B cell (primary cell): ENCODE data around the gene CKS2. TPM values are rescaled to one million over a fixed set of nuclear protein-coding genes. Genes with fewer than 3 reads are reported as not detected.

Experiments used
- ATAC-seq: fragments of 200-7000 bp; cut with Tn5 transposase; one replicate; pipeline ENCODE4 v1.10.0; 2021; ENCODE audit warnings: low read depth, mild to moderate bottlenecking, moderate number of reproducible peaks, moderate library complexity
- CTCF ChIA-PET: fragments of 350-600 bp; sonication (Branson Sonifier 250); formaldehyde crosslinking; loops from one replicate; lab custom pipeline; 2021; ENCODE audit warnings: antibody characterized with exemption, inconsistent platforms; lab: Charles Lee
- POLR2A ChIA-PET: fragments of 350-600 bp; sonication (Branson Sonifier 250); formaldehyde crosslinking; loops from one replicate; lab custom pipeline; 2021; ENCODE audit warnings: antibody characterized with exemption; lab: Charles Lee
- DNase-seq: peaks from one replicate; pipeline ENCODE4 v3.0.0; 2013
- H2AFZ ChIP-seq: 2 replicates; pipeline ENCODE4 v1.6.1; 2012; ENCODE audit warnings: mild to moderate bottlenecking, low read depth, low read length; ENCODE audit not compliant: insufficient read depth, poor library complexity, severe bottlenecking
- H3K27ac ChIP-seq, 2 donors: 1 replicate in 1 of 2; 2 replicates in 1 of 2; pipeline ENCODE4 v1.5.1; 2012 to 2013; ENCODE audit warnings: low read length in 2 of 2, mild to moderate bottlenecking in 2 of 2, moderate library complexity in 1 of 2
- H3K27me3 ChIP-seq, 4 experiments: fragments of 200-600 bp in 1 of 4; sonication (generic) in 1 of 4; replicated peaks in 1 of 4; 1 replicate in 2 of 4; 2 replicates in 2 of 4; pipeline versions ENCODE4 v1.6.1 to v1.7.0; 2013 to 2016; ENCODE audit warnings: low read length in 3 of 4, mild to moderate bottlenecking in 2 of 4, mixed read lengths in 1 of 4, moderate library complexity in 1 of 4; ENCODE audit not compliant: insufficient read depth in 4 of 4, control insufficient read depth in 3 of 4; ENCODE audit errors: control extremely low read depth in 1 of 4
- H3K36me3 ChIP-seq, 2 experiments: replicated peaks in 1 of 2; 1 replicate in 1 of 2; 2 replicates in 1 of 2; pipeline versions ENCODE4 v1.6.1 to v1.7.1; 2013; ENCODE audit warnings: low read length in 1 of 2; ENCODE audit not compliant: insufficient read depth in 2 of 2, control insufficient read depth in 1 of 2; ENCODE audit errors: control extremely low read depth in 1 of 2, extremely low read depth in 1 of 2
- H3K4me1 ChIP-seq, 2 donors: fragments of 200-600 bp in 1 of 2; sonication (generic) in 1 of 2; 1 replicate in 1 of 2; 2 replicates in 1 of 2; pipeline versions ENCODE4 v1.5.1 to v1.6.1; 2013 to 2017; ENCODE audit warnings: low read length in 2 of 2; ENCODE audit not compliant: control insufficient read depth in 2 of 2, insufficient read depth in 2 of 2
- H3K4me2 ChIP-seq: replicated peaks from 2 replicates; pipeline ENCODE3; 2012; ENCODE audit warnings: mild to moderate bottlenecking, low read depth, low read length; ENCODE audit not compliant: poor library complexity, severe bottlenecking
- H3K4me3 ChIP-seq, 5 experiments: fragments of 200-600 bp in 1 of 5; sonication (generic) in 1 of 5; 1 replicate in 3 of 5; 2 replicates in 2 of 5; pipeline versions ENCODE4 v1.5.1 to v1.7.0; 2011 to 2016; ENCODE audit warnings: low read length in 4 of 5, mild to moderate bottlenecking in 4 of 5, low read depth in 2 of 5, control low read depth in 1 of 5, moderate library complexity in 1 of 5; ENCODE audit not compliant: insufficient read depth in 1 of 5; ENCODE audit errors: control extremely low read depth in 1 of 5, extremely low read depth in 1 of 5
- H3K79me2 ChIP-seq: fragments of 200-600 bp; sonication (generic); one replicate; pipeline ENCODE4 v1.6.0; 2016; ENCODE audit warnings: low read length; ENCODE audit not compliant: control insufficient read depth, insufficient read depth
- H3K9ac ChIP-seq: fragments of 200-600 bp; sonication (generic); 2 replicates; pipeline ENCODE4 v1.6.1; 2017; ENCODE audit warnings: mild to moderate bottlenecking, low read length, moderate library complexity
- H3K9me3 ChIP-seq, 3 donors: one replicate each; pipeline versions ENCODE4 v1.6.1 to v1.7.1; 2013; ENCODE audit warnings: low read length in 2 of 3; ENCODE audit not compliant: control insufficient read depth in 2 of 3, insufficient read depth in 1 of 3; ENCODE audit errors: control extremely low read depth in 1 of 3
- H4K20me1 ChIP-seq: 2 replicates; pipeline ENCODE4 v1.6.0; 2012; ENCODE audit warnings: mild to moderate bottlenecking, low read length; ENCODE audit not compliant: insufficient read depth, control insufficient read depth, poor library complexity, severe bottlenecking
- H3K27ac Mint-ChIP-seq: one replicate; pipeline ENCODE4 v1.8.0; 2021; ENCODE audit warnings: mixed read lengths
- H3K27me3 Mint-ChIP-seq: one replicate; pipeline ENCODE4 v1.8.0; 2021; ENCODE audit warnings: mixed read lengths
- H3K4me1 Mint-ChIP-seq: one replicate; pipeline ENCODE4 v1.8.0; 2021; ENCODE audit warnings: mixed read lengths
- H3K4me3 Mint-ChIP-seq: one replicate; pipeline ENCODE4 v1.8.0; 2021; ENCODE audit warnings: mixed read lengths
- H3K9me3 Mint-ChIP-seq: one replicate; pipeline ENCODE4 v1.8.0; 2022; ENCODE audit warnings: mixed read lengths; ENCODE audit not compliant: insufficient read depth
- CTCF ChIP-seq: fragments of 200-600 bp; IDR thresholded peaks from one replicate; pipeline ENCODE4 v1.8.0; 2022; ENCODE audit warnings: antibody characterized with exemption, mild to moderate bottlenecking
- EZH2 ChIP-seq: IDR thresholded peaks from 2 replicates; pipeline ENCODE4 v1.6.1; 2012; ENCODE audit warnings: borderline replicate concordance, low read depth, mild to moderate bottlenecking, moderate library complexity, low read length; ENCODE audit not compliant: insufficient read depth, poor library complexity, severe bottlenecking
- WGBS: methylation state at CpG from one replicate; pipeline ENCODE4 v1.1.5; 2013; ENCODE audit warnings: missing lambda C conversion rate; ENCODE audit not compliant: insufficient coverage; 5-methylcytosine and 5-hydroxymethylcytosine counted together
- intact Hi-C: fragments of 100-400 bp; cut with micrococcal nuclease; formaldehyde crosslinking; loops from one replicate; pipeline ENCODE4 v1.10.0; 2022
- polyA plus RNA-seq: library from polyadenylated mRNA; depleted of rRNA; stranded (reverse); fragments of >200 nt; gene quantifications from 2 replicates; pipeline ENCODE4 v1.2.3, GENCODE V29; 2012
- total RNA-seq, 2 donors: library from RNA; stranded (reverse); fragments of 120-200 nt in 1 of 2; gene quantifications; 1 replicate in 1 of 2; 2 replicates in 1 of 2; pipeline versions ENCODE4 v1.2.3 to v1.2.4, GENCODE V29; 2013 to 2022

CKS2 gene
- total and polyA plus RNA-seq, 2 donors (not counting 1 experiment from before 2014, with no cell fraction given) = 11.5 to 64.4 TPM

GRCh38 chr9:89362647-89363310 is 51.8 kb downstream of the CKS2 start:
- no peaks in the 10 kb centered on the region for H3K4me1 Mint-ChIP-seq
- CTCF ChIA-PET = interaction anchor here (1.5 kb wide), 1 partner anchor 186 kb away, joined by 4 read pairs; no protein-coding TSS in a partner anchor
- Histone ChIP-seq H3K4me3 (no peak overlapping the region), H3K36me3 (peaks cover 4 to 54% of the 10 kb centered on the region in 2 experiments), H4K20me1 (no peaks in the 10 kb centered on the region), H3K27me3 (no peaks in the 10 kb centered on the region), H3K4me2 (no peak overlapping the region), H3K9me3 (no peaks in the 10 kb centered on the region), H2AFZ (no peak overlapping the region), H3K9ac (no peak overlapping the region), H3K27ac (no peak overlapping the region), H3K4me1 (no peaks in the 10 kb centered on the region), H3K79me2 (peaks cover under 1% of the 10 kb centered on the region)
- H3K27ac Mint-ChIP-seq = no peak overlapping the region
- H3K27me3 Mint-ChIP-seq = no peaks in the 10 kb centered on the region
- POLR2A ChIA-PET = no interaction called here
- TF ChIP-seq CTCF = no peak
- TF ChIP-seq EZH2 = no peak
- intact Hi-C loops = no loop called here
- no peak overlapping the region for H3K4me3 Mint-ChIP-seq
- DNase-seq (no peak), ATAC-seq (no peak)
- 95% methylated on average over 10 of the region's 10 CpGs for WGBS
- H3K9me3 Mint-ChIP-seq = no peaks in the 10 kb centered on the region

- 94% methylated on average over 5 of the region's 6 CpGs for WGBS
- no peak for ATAC-seq
- Histone ChIP-seq H3K27me3 (no peaks in the 10 kb centered on the region), H2AFZ (no peak overlapping the region), H3K9me3 (no peaks in the 10 kb centered on the region), H4K20me1 (no peaks in the 10 kb centered on the region), H3K4me2 (no peak overlapping the region), H3K79me2 (peaks cover 4% of the 10 kb centered on the region), H3K4me3 (no peak overlapping the region), H3K27ac (no peak overlapping the region), H3K36me3 (peaks cover 4 to 48% of the 10 kb centered on the region in 2 experiments), H3K4me1 (no peaks in the 10 kb centered on the region), H3K9ac (no peak overlapping the region)
- H3K27me3 Mint-ChIP-seq = no peaks in the 10 kb centered on the region
- CTCF ChIA-PET = interaction anchor here (1.5 kb wide), 1 partner anchor 186 kb away, joined by 4 read pairs; no protein-coding TSS in a partner anchor
- no peak overlapping the region for H3K4me3 Mint-ChIP-seq
- intact Hi-C loops = no loop called here
- H3K27ac Mint-ChIP-seq = no peak overlapping the region
- DNase-seq = no peak
- no peaks in the 10 kb centered on the region for H3K4me1 Mint-ChIP-seq
- TF ChIP-seq CTCF (no peak), EZH2 (no peak)
- POLR2A ChIA-PET = no interaction called here
- no peaks in the 10 kb centered on the region for H3K9me3 Mint-ChIP-seq
These were observed 52.3 kb downstream of the CKS2 start for GRCh38 chr9:89363311-89363670.
